Activated CD8-positive, alpha-beta memory T cell treated with anti-CD3 and anti-CD28 coated beads for 4 hours (primary cell): Measurements from ENCODE around the gene MTNR1B.

Experiments used
- DNase-seq, 2 donors: peaks; one replicate each; pipeline ENCODE4 v3.0.0-alpha.2; 2020; ENCODE audit warnings: low read depth in 2 of 2

Gene MTNR1B

DNA sequence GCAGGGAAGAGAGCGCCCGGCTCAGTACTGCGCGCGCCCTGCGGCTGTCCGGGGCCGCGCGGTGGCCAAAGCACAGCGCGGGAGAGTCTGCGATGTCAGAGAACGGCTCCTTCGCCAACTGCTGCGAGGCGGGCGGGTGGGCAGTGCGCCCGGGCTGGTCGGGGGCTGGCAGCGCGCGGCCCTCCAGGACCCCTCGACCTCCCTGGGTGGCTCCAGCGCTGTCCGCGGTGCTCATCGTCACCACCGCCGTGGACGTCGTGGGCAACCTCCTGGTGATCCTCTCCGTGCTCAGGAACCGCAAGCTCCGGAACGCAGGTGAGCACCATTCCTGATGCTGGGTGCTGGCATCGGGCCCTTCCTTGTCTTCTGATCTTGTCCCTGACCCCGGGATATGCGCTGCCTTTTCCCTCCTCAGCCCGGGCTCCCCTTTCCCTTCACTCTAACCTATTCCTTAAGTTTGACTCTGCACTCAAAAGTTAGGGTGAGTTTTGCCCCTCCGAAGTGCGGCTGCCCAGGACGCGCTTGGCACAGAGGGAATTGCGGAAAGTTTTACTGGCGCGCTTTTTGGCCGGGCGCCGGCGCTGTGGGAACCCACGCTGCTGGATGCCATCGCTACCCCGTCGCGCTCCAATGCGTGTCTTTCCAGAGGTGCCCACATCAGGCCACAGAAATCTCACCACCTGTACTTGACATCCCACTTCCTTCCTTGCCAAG, at the start of gene MTNR1B:
Gene MTNR1B, plus strand, starts transcription at position 18 of the 714 bp plus-strand sequence. Its CDS starts 75 bp downstream, at position 93.
- no peak for DNase-seq

- no peak for DNase-seq
Measured at GRCh38 chr11:92920331-92920730, 49.1 kb upstream of the MTNR1B start.

DNA sequence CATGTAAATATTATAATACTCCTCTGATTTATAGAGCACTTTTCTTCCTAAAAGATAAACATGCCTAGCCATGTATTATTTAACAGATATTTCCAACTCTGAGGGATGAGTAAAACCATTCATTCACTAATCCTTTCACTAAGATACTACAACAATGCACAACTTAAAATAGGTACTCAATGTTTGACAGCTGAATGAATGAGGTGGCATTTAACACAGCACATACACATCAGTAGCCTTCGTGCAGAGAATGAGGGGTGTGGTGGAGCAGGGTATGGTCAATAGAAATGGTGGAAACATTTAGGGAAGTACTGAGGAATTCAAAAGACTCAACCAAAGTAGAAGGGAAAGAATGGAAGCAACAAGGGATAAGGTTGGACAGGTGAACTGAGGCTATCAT, 46.7 kb upstream of the MTNR1B start:
- DNase-seq, result no peak

DNA sequence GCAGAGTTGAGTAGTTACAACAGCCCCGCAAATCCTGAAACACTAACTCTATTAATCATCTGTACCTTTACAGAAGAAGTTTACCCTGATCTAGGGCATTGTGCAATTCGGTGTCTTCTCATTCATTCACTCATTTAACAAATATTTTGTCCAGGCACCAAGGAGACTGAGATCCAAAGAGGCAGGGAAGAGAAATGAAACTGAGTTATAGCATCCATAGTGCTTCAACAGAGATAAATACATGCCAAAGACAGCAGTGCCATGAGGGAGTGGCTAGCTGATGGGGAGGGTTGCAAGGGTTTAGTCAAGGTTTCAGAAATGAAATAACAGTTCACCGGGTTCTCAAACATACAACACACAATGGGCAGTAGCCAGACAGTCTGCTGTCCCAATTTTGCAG, 40.2 kb upstream of the MTNR1B start:
- no peak for DNase-seq

DNA sequence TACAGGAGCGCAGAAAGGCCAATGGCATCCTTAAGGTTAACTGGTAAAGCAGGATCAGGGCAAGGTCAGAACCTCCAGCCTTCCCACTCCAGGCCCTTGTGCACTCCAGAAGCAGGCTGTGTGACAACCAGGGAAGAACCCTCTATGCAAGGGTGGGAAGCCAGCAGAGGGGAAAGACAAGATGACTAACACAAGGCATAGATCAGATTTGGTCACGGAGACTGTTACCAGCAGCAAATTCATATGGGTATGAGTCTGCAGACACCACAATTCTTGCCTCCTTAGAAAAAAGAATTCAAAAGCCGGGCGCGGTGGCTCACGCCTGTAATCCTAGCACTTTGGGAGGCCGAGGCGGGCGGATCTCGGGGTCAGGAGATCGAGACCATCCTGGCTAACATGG, 39.8 kb upstream of the MTNR1B start:
- DNase-seq, result no peak

- DNase-seq, result no peak
Measured at GRCh38 chr11:92931746-92932422, 37.6 kb upstream of the MTNR1B start.

- DNase-seq, result no peak
Measured at GRCh38 chr11:92939305-92939704, 30.1 kb upstream of the MTNR1B start.

DNA sequence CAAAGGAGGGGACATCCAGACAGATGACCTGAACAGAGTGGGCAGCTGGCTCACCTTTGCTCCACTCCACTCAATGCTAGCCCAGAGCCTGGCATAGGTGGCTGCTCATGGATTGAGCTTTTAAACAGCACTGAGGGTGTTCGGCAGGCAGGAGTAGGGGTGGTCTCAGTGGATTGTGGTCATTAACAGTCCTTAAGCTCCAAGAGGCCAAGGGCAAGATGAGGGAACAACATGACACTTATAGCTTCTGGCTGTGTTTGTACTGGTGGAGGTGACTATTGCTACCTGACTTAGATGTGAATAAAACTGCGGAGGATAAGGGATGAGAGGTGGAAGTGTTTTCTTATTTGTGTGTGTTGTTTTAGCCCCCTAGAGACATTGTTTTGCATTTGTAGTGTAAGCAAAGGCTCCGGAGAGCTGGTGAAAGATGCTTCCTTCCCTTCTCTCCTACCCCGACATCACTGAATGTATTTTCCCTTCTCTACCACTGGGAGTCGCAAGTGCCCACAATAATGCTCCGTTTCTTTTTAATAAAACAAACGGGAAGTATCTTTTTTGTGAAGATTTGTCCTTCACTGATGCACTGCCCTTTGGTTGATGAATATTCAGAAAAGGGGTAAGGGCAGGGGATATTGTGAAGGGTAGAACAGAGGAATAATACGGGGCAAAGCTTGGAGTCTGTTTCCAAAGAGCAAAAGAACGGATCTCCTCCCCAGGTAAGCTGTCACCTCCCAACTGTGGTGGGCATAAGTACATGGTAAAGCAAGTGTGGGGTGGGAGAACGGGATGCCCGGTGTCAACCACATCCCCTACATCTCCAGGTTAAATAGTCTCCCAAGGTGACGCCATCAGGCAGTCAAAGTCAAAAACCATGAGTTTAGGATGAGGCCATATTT, 27.5 kb upstream of the MTNR1B start:
- no peak for DNase-seq

- DNase-seq, result no peak
Measured at GRCh38 chr11:92946707-92947106, 22.7 kb upstream of the MTNR1B start.

DNA sequence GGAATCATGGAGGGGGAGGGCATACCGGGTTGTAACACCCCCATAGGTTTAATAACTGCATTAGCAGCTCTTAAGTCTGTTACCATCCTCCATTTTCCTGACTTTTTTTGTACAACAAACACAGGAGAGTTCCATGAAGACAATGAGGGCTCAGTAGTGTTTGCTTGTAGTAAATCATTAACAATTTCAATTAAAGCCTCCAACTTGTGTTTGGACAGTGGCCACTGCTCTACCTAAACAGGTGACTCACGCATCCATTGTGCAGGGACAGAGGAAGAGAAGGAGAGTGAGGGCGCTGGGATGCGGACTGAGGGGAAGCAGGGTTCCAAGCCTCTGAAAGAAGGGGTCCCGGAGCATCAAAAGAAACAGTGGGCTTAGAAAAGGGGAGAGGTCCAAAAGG, 21.3 kb upstream of the MTNR1B start:
- DNase-seq, result no peak

DNA sequence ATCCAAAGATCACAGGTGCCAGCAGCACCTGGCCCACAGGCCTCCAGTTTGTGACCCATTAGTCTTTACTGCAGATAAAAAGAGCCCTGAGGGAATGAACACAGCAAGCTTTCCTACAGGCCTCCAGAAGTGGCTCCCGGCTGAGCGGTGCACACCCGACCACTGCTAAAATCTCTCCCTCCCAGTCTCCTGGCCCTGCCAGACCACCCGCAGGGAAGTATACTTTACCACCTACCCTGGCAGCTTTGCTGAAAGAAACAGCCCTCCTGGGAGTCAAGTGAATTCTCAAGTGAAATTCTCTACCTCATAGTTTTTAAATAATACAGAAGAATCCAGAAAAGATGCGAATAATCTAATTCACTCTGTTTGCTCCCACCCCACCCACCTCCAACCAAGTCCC, 15.4 kb upstream of the MTNR1B start:
- DNase-seq, result no peak

- no peak for DNase-seq
Measured at GRCh38 chr11:92955860-92956259, 13.6 kb upstream of the MTNR1B start.

GRCh38 chr11:92960886-92961285, 8.6 kb upstream of the MTNR1B start:
- DNase-seq, result no peak

GRCh38 chr11:92962446-92962845, 7.0 kb upstream of the MTNR1B start:
- DNase-seq, result no peak

DNA sequence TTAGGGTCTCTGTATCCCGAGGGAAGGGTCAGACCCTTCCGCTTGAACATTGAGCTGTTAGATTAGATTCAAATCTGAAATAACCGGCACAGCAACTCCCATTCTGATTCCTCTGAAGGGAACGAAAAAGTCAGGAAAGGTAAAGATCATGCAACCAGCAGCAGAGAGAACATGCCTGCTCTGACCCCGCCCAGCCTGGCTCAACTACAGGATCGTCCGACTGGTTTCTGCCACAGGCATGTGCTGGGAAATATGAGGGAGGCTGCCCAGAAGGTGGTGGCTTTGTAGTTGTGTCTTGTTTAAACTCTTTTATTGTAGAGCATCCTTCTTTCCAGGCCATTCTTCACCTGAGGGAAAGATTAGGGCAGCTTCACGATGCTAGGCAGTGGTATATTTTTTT, 5.0 kb upstream of the MTNR1B start:
- DNase-seq, result no peak

GRCh38 chr11:92965196-92965595, 4.3 kb upstream of the MTNR1B start:
- DNase-seq, result no peak

- DNase-seq, result no peak
Measured at GRCh38 chr11:92967178-92967577, 2.3 kb upstream of the MTNR1B start.

DNA sequence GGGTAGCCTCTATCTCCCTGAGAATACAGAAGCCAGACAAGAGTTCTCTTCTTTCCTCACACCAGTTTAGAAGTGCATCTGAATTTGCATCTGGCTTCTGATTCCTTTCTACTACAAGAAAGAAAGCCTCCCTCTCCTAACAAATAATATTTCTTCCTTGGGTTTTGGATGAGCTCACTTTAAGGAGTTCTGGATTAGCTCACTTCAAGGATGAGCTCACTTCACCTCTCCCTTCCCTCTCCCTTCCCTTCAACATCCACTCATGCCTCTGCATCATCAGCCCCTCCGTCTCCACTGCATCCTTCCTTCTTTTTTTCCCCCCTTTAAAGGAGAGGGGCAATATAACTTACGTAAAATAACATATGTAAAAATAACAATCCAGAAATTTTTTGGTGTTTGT, 1.6 kb upstream of the MTNR1B start:
- DNase-seq, result no peak

- DNase-seq, result no peak
Measured at GRCh38 chr11:92969293-92969633, 188 bp upstream of the MTNR1B start.

- DNase-seq, result no peak
Measured at GRCh38 chr11:92972248-92972647, 2.8 kb downstream of the MTNR1B start.

- DNase-seq, result no peak
Measured at GRCh38 chr11:92975285-92975684, 5.8 kb downstream of the MTNR1B start.

DNA sequence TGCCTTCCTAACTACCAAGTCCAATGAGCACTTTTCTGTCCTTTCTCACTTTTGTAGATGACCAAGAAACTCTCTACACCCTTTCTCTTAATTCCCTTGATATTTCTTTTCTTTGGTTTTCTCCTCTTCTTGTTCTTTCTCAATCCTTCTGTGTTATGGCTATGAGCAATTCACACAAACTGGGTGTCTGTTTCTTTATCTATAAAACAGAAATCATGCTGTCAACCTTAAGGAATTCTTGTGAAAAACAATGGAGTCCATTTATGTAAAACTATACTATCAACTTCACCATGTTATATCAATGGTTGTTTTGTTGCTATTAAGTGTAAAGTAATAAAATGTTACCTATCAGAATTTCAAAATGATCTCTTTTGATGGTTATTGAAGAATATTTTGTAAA, 7.2 kb downstream of the MTNR1B start:
- DNase-seq, result no peak

- no peak for DNase-seq
Measured at GRCh38 chr11:92977401-92977800, 8.0 kb downstream of the MTNR1B start.
